Caki2 (cell line): ENCODE measurements around the gene POLR1E. TPM values are rescaled to one million over a fixed set of nuclear protein-coding genes. Genes with fewer than 3 reads are reported as not detected.

Source experiments
- DNase-seq: peaks from one replicate; pipeline ENCODE4 v3.0.0-alpha.2; 2015; ENCODE audit warnings: low read depth
- in situ Hi-C: cut with HindIII; loops from 2 replicates; pipeline ENCODE4 v1.10.0; 2016; ENCODE audit warnings: low sequenced_read_pairs, low pct_unique_long_range_greater_than_20kb, mixed read lengths
- total RNA-seq: library from RNA; depleted of rRNA; stranded (reverse); fragments of >200 nt; shearing (Covaris generic); gene quantifications from 2 replicates; pipeline ENCODE4 v1.2.3, GENCODE V29; 2014; ENCODE audit warnings: low replicate concordance; rRNA removed

Gene POLR1E
- total RNA-seq, 1 experiment from 2014 or later: 23.8 TPM

- no peak for DNase-seq
- in situ Hi-C loops: no loop called here
Measured at GRCh38 chr9:37551888-37552287, 66.1 kb downstream of the POLR1E start.

Other genes starting within 250 kb of the POLR1E start
- 32.3 and 54.8 TPM in 2 replicates for gene GRHPR, start 63.3 kb upstream of the POLR1E start, total RNA-seq
- gene ZBTB5, start 20.5 kb upstream of the POLR1E start, total RNA-seq: 5.0 and 8.9 TPM in 2 replicates
- gene FBXO10, start 90.4 kb downstream of the POLR1E start, total RNA-seq: 1.3 and 3.3 TPM in 2 replicates
- 206 and 292 TPM in 2 replicates for gene TOMM5, start 106.6 kb downstream of the POLR1E start, total RNA-seq
- gene FRMPD1, start 165.0 kb downstream of the POLR1E start, total RNA-seq: not detected in 2 replicates